ENCODE measurements around the gene FOXK2.
A peak's percentile ranks its signal among the peaks of the same experiment; 100 is the strongest.
"Not testable (repeated sequence)": the region's sequence is repeated elsewhere in the genome, so short reads cannot be mapped to it uniquely, and the experiment has no call there.

FOXK2 gene

GRCh38 chr17:82495844-82496528, 23.5 kb upstream of the FOXK2 start:
- no peak for DNase-seq

- DNase-seq = peak; percentile 91
Measured at GRCh38 chr17:82496529-82497434, 22.8 kb upstream of the FOXK2 start.

- DNase-seq = no peak
Measured at GRCh38 chr17:82497483-82498405, 21.8 kb upstream of the FOXK2 start.

- no peak for DNase-seq
Measured at GRCh38 chr17:82502207-82502606, 17.3 kb upstream of the FOXK2 start.

GRCh38 chr17:82503094-82503727, 16.3 kb upstream of the FOXK2 start:
- no peak for DNase-seq

GRCh38 chr17:82503728-82504308, 15.7 kb upstream of the FOXK2 start:
- no peak for DNase-seq

GRCh38 chr17:82505296-82505695, 14.2 kb upstream of the FOXK2 start:
- DNase-seq = no peak

GRCh38 chr17:82506402-82506801, 13.1 kb upstream of the FOXK2 start:
- DNase-seq = peak; percentile 61

- DNase-seq = no peak
Measured at GRCh38 chr17:82507631-82508175, 11.8 kb upstream of the FOXK2 start.

GRCh38 chr17:82511642-82512041, 7.9 kb upstream of the FOXK2 start:
- DNase-seq = not testable (repeated sequence)

- not testable (repeated sequence) for DNase-seq
Measured at GRCh38 chr17:82513864-82514263, 5.7 kb upstream of the FOXK2 start.

GRCh38 chr17:82517230-82517865, 2.2 kb upstream of the FOXK2 start:
- DNase-seq = no peak

GRCh38 chr17:82519971-82520903, 705 bp downstream of the FOXK2 start:
- DNase-seq = no peak

- DNase-seq = no peak
Measured at GRCh38 chr17:82524540-82524939, 5.0 kb downstream of the FOXK2 start.

- DNase-seq = no peak
Measured at GRCh38 chr17:82525712-82526111, 6.2 kb downstream of the FOXK2 start.

GRCh38 chr17:82527898-82528297, 8.4 kb downstream of the FOXK2 start:
- no peak for DNase-seq

- DNase-seq = no peak
Measured at GRCh38 chr17:82528484-82529265, 9.1 kb downstream of the FOXK2 start.

- DNase-seq = no peak
Measured at GRCh38 chr17:82529914-82530300, 10.4 kb downstream of the FOXK2 start.

GRCh38 chr17:82531431-82531881, 11.9 kb downstream of the FOXK2 start:
- DNase-seq = peak; percentile 8
